ENCODE measurements around the gene ELANE. TPM values are rescaled to one million over a fixed set of nuclear protein-coding genes. Genes with fewer than 3 reads are reported as not detected.

The ELANE gene
- total and polyA plus RNA-seq, 9 of the 15 experiments (the other 6 are each of a cell fraction or from before 2014, with no cell fraction given): not detected

DNA sequence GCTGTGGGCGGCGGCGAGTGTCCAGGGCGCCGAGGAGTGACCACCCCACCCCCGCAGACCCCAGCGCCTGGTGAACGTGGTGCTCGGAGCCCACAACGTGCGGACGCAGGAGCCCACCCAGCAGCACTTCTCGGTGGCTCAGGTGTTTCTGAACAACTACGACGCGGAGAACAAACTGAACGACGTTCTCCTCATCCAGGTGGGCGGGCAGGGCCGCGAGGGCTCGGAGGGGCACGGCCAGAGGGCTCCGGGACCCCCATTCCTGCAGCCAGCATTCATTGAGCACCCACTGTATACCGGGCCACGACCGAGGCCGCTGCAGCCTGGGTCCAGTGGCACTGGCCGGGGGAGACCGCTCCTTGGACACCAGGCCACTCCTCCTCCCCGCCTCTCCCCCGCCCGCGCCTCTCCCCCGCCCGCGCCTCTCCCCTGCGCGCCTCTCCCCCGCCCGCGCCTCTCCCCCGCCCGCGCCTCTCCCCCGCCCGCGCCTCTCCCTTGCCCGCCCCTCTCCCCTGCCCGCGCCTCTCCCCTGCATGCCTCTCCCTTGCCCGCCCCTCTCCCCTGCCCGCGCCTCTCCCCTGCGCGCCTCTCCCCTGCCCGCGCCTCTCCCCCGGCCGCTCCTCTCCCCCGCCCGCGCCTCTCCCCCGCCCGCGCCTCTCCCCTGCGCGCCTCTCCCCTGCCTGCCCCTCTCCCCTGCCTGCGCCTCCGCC, 8.1 kb upstream of the ELANE start (continued):
- TF ChIP-seq, protein P1, sequence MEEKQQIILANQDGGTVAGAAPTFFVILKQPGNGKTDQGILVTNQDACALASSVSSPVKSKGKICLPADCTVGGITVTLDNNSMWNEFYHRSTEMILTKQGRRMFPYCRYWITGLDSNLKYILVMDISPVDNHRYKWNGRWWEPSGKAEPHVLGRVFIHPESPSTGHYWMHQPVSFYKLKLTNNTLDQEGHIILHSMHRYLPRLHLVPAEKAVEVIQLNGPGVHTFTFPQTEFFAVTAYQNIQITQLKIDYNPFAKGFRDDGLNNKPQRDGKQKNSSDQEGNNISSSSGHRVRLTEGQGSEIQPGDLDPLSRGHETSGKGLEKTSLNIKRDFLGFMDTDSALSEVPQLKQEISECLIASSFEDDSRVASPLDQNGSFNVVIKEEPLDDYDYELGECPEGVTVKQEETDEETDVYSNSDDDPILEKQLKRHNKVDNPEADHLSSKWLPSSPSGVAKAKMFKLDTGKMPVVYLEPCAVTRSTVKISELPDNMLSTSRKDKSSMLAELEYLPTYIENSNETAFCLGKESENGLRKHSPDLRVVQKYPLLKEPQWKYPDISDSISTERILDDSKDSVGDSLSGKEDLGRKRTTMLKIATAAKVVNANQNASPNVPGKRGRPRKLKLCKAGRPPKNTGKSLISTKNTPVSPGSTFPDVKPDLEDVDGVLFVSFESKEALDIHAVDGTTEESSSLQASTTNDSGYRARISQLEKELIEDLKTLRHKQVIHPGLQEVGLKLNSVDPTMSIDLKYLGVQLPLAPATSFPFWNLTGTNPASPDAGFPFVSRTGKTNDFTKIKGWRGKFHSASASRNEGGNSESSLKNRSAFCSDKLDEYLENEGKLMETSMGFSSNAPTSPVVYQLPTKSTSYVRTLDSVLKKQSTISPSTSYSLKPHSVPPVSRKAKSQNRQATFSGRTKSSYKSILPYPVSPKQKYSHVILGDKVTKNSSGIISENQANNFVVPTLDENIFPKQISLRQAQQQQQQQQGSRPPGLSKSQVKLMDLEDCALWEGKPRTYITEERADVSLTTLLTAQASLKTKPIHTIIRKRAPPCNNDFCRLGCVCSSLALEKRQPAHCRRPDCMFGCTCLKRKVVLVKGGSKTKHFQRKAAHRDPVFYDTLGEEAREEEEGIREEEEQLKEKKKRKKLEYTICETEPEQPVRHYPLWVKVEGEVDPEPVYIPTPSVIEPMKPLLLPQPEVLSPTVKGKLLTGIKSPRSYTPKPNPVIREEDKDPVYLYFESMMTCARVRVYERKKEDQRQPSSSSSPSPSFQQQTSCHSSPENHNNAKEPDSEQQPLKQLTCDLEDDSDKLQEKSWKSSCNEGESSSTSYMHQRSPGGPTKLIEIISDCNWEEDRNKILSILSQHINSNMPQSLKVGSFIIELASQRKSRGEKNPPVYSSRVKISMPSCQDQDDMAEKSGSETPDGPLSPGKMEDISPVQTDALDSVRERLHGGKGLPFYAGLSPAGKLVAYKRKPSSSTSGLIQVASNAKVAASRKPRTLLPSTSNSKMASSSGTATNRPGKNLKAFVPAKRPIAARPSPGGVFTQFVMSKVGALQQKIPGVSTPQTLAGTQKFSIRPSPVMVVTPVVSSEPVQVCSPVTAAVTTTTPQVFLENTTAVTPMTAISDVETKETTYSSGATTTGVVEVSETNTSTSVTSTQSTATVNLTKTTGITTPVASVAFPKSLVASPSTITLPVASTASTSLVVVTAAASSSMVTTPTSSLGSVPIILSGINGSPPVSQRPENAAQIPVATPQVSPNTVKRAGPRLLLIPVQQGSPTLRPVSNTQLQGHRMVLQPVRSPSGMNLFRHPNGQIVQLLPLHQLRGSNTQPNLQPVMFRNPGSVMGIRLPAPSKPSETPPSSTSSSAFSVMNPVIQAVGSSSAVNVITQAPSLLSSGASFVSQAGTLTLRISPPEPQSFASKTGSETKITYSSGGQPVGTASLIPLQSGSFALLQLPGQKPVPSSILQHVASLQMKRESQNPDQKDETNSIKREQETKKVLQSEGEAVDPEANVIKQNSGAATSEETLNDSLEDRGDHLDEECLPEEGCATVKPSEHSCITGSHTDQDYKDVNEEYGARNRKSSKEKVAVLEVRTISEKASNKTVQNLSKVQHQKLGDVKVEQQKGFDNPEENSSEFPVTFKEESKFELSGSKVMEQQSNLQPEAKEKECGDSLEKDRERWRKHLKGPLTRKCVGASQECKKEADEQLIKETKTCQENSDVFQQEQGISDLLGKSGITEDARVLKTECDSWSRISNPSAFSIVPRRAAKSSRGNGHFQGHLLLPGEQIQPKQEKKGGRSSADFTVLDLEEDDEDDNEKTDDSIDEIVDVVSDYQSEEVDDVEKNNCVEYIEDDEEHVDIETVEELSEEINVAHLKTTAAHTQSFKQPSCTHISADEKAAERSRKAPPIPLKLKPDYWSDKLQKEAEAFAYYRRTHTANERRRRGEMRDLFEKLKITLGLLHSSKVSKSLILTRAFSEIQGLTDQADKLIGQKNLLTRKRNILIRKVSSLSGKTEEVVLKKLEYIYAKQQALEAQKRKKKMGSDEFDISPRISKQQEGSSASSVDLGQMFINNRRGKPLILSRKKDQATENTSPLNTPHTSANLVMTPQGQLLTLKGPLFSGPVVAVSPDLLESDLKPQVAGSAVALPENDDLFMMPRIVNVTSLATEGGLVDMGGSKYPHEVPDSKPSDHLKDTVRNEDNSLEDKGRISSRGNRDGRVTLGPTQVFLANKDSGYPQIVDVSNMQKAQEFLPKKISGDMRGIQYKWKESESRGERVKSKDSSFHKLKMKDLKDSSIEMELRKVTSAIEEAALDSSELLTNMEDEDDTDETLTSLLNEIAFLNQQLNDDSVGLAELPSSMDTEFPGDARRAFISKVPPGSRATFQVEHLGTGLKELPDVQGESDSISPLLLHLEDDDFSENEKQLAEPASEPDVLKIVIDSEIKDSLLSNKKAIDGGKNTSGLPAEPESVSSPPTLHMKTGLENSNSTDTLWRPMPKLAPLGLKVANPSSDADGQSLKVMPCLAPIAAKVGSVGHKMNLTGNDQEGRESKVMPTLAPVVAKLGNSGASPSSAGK (IDR thresholded peaks at IDR 0.05): no peak
- TF ChIP-seq CBFA2T2 (conservative IDR thresholded peaks at IDR 0.05) (no peak), PPARD (CRISPR knock-in tag; IDR thresholded peaks at IDR 0.05) (no peak), LEF1 (IDR thresholded peaks at IDR 0.05) (no peak), ZNF217 (CRISPR knock-in tag; IDR thresholded peaks at IDR 0.05) (no peak), PHB (CRISPR knock-in tag; IDR thresholded peaks at IDR 0.05) (no peak), RBM22 (IDR thresholded peaks at IDR 0.05; ENCODE audit: low read depth, low read length, poor library complexity, severe bottlenecking) (no peak), CTBP1 (IDR thresholded peaks at IDR 0.05; ENCODE audit: borderline replicate concordance) (0 out of 2 replicates have a peak, but pooled peaks have one; percentile 7), SMAD4 (CRISPR knock-in tag; conservative IDR thresholded peaks at IDR 0.05) (no peak), SP1 (CRISPR knock-in tag; IDR thresholded peaks at IDR 0.05) (0 out of 2 replicates have a peak, but pooled peaks have one; percentile 61)
- TF ChIP-seq, protein P2, sequence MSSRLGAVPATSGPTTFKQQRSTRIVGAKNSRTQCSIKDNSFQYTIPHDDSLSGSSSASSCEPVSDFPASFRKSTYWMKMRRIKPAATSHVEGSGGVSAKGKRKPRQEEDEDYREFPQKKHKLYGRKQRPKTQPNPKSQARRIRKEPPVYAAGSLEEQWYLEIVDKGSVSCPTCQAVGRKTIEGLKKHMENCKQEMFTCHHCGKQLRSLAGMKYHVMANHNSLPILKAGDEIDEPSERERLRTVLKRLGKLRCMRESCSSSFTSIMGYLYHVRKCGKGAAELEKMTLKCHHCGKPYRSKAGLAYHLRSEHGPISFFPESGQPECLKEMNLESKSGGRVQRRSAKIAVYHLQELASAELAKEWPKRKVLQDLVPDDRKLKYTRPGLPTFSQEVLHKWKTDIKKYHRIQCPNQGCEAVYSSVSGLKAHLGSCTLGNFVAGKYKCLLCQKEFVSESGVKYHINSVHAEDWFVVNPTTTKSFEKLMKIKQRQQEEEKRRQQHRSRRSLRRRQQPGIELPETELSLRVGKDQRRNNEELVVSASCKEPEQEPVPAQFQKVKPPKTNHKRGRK (tag; IDR thresholded peaks at IDR 0.05): no peak
- TF ChIP-seq, protein P3, sequence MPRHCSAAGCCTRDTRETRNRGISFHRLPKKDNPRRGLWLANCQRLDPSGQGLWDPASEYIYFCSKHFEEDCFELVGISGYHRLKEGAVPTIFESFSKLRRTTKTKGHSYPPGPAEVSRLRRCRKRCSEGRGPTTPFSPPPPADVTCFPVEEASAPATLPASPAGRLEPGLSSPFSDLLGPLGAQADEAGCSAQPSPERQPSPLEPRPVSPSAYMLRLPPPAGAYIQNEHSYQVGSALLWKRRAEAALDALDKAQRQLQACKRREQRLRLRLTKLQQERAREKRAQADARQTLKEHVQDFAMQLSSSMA (CRISPR knock-in tag; IDR thresholded peaks at IDR 0.05): no peak
